OCI-LY1 (cell line): ENCODE data around the gene RHBDD3.

Experiments
- H2AFZ ChIP-seq: fragments of 200-600 bp; sonication (generic), shearing (Covaris generic); 2 replicates; pipeline ENCODE4 v1.6.0; 2014; ENCODE audit warnings: antibody characterized with exemption, mild to moderate bottlenecking, low read length
- H3F3A ChIP-seq: fragments of 200-600 bp; sonication (generic), shearing (Covaris generic); 2 replicates; pipeline ENCODE4 v1.6.0; 2014; ENCODE audit warnings: mild to moderate bottlenecking, antibody characterized with exemption, low read length, moderate library complexity; ENCODE audit not compliant: insufficient read depth
- H3K27ac ChIP-seq: fragments of 200-600 bp; sonication (generic); 2 replicates; pipeline ENCODE4 v1.5.1; 2014; ENCODE audit warnings: low read length, mixed run types, mild to moderate bottlenecking, low read depth; ENCODE audit not compliant: poor library complexity, severe bottlenecking
- H3K27me3 ChIP-seq: fragments of 200-600 bp; sonication (generic); 2 replicates; pipeline ENCODE4 v1.6.0; 2014; ENCODE audit warnings: antibody characterized with exemption, mild to moderate bottlenecking, low read length, moderate library complexity; ENCODE audit not compliant: insufficient read depth
- H3K36me3 ChIP-seq: fragments of 200-600 bp; sonication (generic); 2 replicates; pipeline ENCODE4 v1.6.1; 2014; ENCODE audit warnings: mild to moderate bottlenecking, antibody characterized with exemption, low read length, moderate library complexity, mixed read lengths; ENCODE audit not compliant: insufficient read depth
- H3K4me1 ChIP-seq: fragments of 200-600 bp; sonication (generic); 2 replicates; pipeline ENCODE4 v1.5.1; 2014; ENCODE audit warnings: mild to moderate bottlenecking, low read length, moderate library complexity; ENCODE audit not compliant: insufficient read depth, severe bottlenecking
- H3K4me2 ChIP-seq: fragments of 200-600 bp; sonication (generic), shearing (Covaris generic); 2 replicates; pipeline ENCODE4 v1.6.1; 2014; ENCODE audit warnings: low read length
- H3K4me3 ChIP-seq: fragments of 200-600 bp; sonication (generic); 2 replicates; pipeline ENCODE4 v1.5.1; 2014; ENCODE audit warnings: low read length, low read depth, mild to moderate bottlenecking, mixed read lengths; ENCODE audit not compliant: poor library complexity, severe bottlenecking
- H3K79me2 ChIP-seq: fragments of 200-600 bp; shearing (Covaris generic); 2 replicates; pipeline ENCODE4 v1.6.1; 2016; ENCODE audit warnings: mixed run types, low read length, mixed read lengths; ENCODE audit not compliant: insufficient read depth
- H3K9ac ChIP-seq: fragments of 200-600 bp; sonication (generic), shearing (Covaris generic); 2 replicates; pipeline ENCODE4 v1.6.1; 2014; ENCODE audit warnings: mild to moderate bottlenecking, low read length, mixed read lengths
- H3K9me2 ChIP-seq: fragments of 200-600 bp; sonication (generic), shearing (Covaris generic); 2 replicates; pipeline ENCODE4 v1.6.1; 2014; ENCODE audit warnings: low read depth, mild to moderate bottlenecking, low read length, mixed read lengths
- H3K9me3 ChIP-seq: fragments of 200-600 bp; shearing (Covaris generic); 2 replicates; pipeline ENCODE4 v1.6.1; 2014; ENCODE audit warnings: low read length, mixed read lengths
- H4K20me1 ChIP-seq: fragments of 200-600 bp; sonication (generic), shearing (Covaris generic); 2 replicates; pipeline ENCODE4 v1.6.0; 2016; ENCODE audit warnings: mild to moderate bottlenecking, low read length; ENCODE audit not compliant: insufficient read depth
- EZH2 ChIP-seq: fragments of 200-600 bp; sonication (generic), shearing (Covaris generic); IDR thresholded peaks from 2 replicates; pipeline ENCODE4 v1.8.0; 2017; ENCODE audit warnings: borderline replicate concordance, mixed run types, mild to moderate bottlenecking, antibody characterized with exemption, low read length, moderate library complexity, mixed read lengths
- TF ChIP-seq, protein P1 (sequence below): fragments of 200-600 bp; sonication (generic), shearing (Covaris generic); IDR thresholded peaks from 2 replicates; pipeline ENCODE4 v1.5.1; 2017; ENCODE audit warnings: mild to moderate bottlenecking, antibody characterized with exemption, low read length, moderate library complexity, mixed read lengths

The RHBDD3 gene

GRCh38 chr22:29310065-29310862 lies 42.5 kb upstream of the RHBDD3 start:
- peaks cover 8% of the 10 kb centered on the region for H3K4me1 ChIP-seq
- no peaks in the 10 kb centered on the region for H3K9me3 ChIP-seq
- no peak overlapping the region for H3K9ac ChIP-seq
- H3F3A ChIP-seq = no peaks in the 10 kb centered on the region
- no peaks in the 10 kb centered on the region for H3K9me2 ChIP-seq
- TF ChIP-seq EZH2 = no peak
- TF ChIP-seq, protein P1, sequence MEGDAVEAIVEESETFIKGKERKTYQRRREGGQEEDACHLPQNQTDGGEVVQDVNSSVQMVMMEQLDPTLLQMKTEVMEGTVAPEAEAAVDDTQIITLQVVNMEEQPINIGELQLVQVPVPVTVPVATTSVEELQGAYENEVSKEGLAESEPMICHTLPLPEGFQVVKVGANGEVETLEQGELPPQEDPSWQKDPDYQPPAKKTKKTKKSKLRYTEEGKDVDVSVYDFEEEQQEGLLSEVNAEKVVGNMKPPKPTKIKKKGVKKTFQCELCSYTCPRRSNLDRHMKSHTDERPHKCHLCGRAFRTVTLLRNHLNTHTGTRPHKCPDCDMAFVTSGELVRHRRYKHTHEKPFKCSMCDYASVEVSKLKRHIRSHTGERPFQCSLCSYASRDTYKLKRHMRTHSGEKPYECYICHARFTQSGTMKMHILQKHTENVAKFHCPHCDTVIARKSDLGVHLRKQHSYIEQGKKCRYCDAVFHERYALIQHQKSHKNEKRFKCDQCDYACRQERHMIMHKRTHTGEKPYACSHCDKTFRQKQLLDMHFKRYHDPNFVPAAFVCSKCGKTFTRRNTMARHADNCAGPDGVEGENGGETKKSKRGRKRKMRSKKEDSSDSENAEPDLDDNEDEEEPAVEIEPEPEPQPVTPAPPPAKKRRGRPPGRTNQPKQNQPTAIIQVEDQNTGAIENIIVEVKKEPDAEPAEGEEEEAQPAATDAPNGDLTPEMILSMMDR = no peak
- H3K4me2 ChIP-seq = no peak overlapping the region
- H3K36me3 ChIP-seq = no peaks in the 10 kb centered on the region
- peaks cover 8% of the 10 kb centered on the region; the same call in 1 of the 2 replicates for H3K27me3 ChIP-seq
- H2AFZ ChIP-seq = no peak overlapping the region
- no peaks in the 10 kb centered on the region for H3K79me2 ChIP-seq
- H3K27ac ChIP-seq = no peak overlapping the region
- no peaks in the 10 kb centered on the region for H4K20me1 ChIP-seq
- no peak overlapping the region for H3K4me3 ChIP-seq

DNA sequence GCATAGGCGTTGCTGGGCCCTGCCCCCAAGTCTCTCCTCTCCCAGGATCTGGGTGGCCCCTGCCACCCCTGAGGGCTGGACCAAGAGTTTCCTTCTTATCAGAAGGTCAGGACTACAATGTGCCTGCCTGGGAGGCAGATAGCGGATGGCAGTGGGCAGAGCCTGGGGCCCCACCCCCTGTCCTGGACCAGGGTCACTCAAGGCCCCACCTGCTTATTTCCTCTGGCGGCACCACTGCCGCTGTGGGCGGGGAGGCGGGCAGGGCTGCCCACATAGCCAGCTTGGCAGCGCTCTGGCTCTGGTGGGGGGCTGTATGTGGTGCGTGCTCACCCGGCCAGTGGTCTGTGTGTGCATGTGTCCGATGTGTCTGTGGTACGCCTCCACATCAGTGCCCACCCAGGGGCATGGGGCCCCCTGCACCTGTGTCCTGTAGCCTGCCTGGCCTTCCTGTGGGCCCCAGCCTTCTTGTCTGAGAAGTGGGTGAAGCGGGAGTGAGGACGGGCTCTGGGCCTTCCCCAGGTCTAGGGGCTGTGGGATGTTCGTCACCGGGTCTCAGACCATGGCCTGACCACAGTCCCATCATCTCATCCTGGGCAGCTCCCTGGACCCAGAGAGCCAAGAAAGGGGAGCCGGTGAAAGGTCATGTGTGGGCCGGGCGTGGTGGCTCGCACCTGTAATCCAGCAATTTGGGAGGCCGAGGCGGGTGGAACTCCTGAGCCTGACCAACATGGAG lies 41.7 kb upstream of the RHBDD3 start:
- no peak overlapping the region for H3K9ac ChIP-seq

DNA sequence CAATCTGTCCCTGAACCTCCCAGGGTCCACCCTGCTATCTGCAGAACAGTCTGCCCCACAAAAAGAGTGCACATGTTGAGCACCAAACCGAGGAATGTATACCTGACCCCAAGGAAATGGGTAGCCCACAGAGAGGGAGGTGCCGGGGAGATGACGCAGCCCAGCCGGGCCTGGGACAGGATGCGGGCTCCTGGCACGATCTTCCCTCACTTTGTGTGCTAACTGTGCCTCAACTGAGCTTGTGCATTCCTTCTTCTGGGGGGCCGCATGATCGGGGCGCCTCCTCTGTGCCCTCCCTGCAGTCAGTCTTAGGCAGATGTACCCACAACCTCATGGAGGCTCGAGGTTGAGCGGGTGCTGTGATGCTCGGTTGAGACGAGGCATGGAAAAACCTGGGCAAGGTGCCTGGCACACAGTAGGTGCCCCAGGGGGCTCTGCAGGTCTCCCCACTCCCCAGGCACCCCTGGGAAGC lies 41.0 kb upstream of the RHBDD3 start:
- no peaks in the 10 kb centered on the region for H3K9me3 ChIP-seq
- TF ChIP-seq EZH2 = no peak
- TF ChIP-seq, protein P1 = no peak
- peaks cover 8% of the 10 kb centered on the region for H3K4me1 ChIP-seq
- H3K9ac ChIP-seq = no peak overlapping the region
- H3K4me2 ChIP-seq = no peak overlapping the region
- no peaks in the 10 kb centered on the region for H3K79me2 ChIP-seq
- H3K27ac ChIP-seq = no peak overlapping the region
- no peaks in the 10 kb centered on the region for H3K9me2 ChIP-seq
- H3K27me3 ChIP-seq = peaks cover 8% of the 10 kb centered on the region; the same call in 1 of the 2 replicates
- H3F3A ChIP-seq = no peaks in the 10 kb centered on the region
- H4K20me1 ChIP-seq = no peaks in the 10 kb centered on the region
- no peak overlapping the region for H3K4me3 ChIP-seq
- no peaks in the 10 kb centered on the region for H3K36me3 ChIP-seq
- no peak overlapping the region for H2AFZ ChIP-seq

More for the DNA sequence above, 41.7 kb upstream of the RHBDD3 start:
- TF ChIP-seq EZH2 = no peak
- TF ChIP-seq, protein P1 = no peak
- no peak overlapping the region for H3K4me3 ChIP-seq
- no peak overlapping the region for H2AFZ ChIP-seq
- no peaks in the 10 kb centered on the region for H3K79me2 ChIP-seq
- H3F3A ChIP-seq = no peaks in the 10 kb centered on the region
- no peak overlapping the region for H3K4me2 ChIP-seq
- H3K27me3 ChIP-seq = peaks cover 8% of the 10 kb centered on the region; the same call in 1 of the 2 replicates
- no peaks in the 10 kb centered on the region for H3K9me3 ChIP-seq
- no peaks in the 10 kb centered on the region for H3K36me3 ChIP-seq
- peaks cover 8% of the 10 kb centered on the region for H3K4me1 ChIP-seq
- no peak overlapping the region for H3K27ac ChIP-seq
- H3K9me2 ChIP-seq = no peaks in the 10 kb centered on the region
- no peaks in the 10 kb centered on the region for H4K20me1 ChIP-seq
